ENCODE data around the gene UBA7. TPM values are rescaled to one million over a fixed set of nuclear protein-coding genes. Genes with fewer than 3 reads are reported as not detected.

The UBA7 gene, protein sequence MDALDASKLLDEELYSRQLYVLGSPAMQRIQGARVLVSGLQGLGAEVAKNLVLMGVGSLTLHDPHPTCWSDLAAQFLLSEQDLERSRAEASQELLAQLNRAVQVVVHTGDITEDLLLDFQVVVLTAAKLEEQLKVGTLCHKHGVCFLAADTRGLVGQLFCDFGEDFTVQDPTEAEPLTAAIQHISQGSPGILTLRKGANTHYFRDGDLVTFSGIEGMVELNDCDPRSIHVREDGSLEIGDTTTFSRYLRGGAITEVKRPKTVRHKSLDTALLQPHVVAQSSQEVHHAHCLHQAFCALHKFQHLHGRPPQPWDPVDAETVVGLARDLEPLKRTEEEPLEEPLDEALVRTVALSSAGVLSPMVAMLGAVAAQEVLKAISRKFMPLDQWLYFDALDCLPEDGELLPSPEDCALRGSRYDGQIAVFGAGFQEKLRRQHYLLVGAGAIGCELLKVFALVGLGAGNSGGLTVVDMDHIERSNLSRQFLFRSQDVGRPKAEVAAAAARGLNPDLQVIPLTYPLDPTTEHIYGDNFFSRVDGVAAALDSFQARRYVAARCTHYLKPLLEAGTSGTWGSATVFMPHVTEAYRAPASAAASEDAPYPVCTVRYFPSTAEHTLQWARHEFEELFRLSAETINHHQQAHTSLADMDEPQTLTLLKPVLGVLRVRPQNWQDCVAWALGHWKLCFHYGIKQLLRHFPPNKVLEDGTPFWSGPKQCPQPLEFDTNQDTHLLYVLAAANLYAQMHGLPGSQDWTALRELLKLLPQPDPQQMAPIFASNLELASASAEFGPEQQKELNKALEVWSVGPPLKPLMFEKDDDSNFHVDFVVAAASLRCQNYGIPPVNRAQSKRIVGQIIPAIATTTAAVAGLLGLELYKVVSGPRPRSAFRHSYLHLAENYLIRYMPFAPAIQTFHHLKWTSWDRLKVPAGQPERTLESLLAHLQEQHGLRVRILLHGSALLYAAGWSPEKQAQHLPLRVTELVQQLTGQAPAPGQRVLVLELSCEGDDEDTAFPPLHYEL
- total RNA-seq, result 1.1 and 1.8 TPM in 2 replicates

DNA sequence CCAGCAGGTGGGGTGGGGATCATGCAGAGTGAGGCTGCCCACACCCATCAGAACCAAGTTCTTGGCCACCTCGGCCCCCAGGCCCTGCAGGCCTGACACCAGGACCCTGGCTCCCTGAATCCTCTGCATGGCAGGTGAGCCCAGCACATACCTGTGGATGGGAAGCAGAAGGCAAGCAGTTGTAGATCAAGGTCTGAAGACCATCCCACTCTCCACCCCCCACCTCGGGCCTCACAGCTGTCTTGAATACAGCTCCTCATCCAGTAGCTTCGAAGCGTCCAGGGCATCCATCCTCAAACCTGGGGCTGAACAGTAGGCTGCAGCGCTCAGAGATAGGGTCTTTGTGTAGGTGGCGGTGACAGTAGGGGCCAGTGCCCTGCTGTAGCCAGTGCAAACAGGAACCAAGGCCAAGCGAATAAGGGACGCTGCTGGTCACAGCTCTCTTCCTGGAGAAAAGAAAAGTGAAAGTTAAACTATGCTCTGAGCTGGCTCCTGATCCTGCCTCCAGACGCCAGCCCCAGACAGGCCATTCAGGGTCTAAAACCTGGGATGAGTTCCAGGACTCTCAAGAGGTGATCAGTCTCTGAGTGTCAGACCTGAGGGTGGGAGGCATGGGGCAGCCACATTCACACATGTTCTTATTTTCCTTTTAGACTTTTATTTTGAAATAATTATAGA, at the start of gene UBA7:
UBA7 (minus strand) TSS at position 457 of the 678 bp plus-strand sequence; CDS start at position 291, 166 bp downstream.

DNA sequence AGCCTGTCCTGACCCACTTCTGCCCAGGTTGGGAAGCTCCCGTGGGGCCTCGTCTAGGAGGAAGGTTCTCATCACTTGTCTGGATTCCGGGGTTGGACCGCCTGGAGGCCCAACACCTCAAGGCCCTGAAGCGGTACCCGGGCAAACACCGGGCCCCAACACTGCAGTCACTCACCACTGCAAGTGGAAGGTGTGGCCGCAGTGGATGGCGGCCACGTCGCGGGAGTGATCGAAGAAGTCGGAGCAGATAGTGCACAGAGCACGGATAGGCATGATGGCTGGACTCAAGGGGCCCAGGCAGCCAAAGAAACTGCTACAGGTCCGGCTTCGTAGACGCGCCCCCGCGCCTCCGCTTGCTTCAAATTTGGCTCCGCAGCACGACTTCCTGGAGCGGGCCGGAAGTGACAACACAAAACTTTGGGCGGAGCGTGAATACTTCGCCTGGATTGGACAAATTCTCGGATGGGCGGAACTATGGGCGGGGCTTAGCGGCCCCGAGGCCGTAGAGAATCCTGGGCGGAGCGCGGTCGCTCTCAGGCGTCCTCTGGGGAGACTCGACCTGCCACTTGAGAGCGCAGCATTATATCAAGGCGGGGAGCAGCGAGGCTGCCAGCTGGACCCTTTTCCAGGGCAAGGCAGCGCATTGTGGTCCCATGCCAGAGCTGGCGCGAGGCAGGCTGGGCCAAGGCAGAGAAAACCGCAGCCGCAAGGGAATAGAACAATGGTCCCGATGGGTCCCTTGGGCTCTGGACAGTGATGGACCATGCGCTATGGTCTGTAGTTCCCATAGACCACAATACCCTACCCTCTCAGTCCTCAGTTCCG, 42.6 kb upstream of the UBA7 start, which contains the start of gene TRAIP:
TRAIP (minus strand) TSS at position 384 of the 825 bp plus-strand sequence; CDS start at position 273, 111 bp downstream.

GRCh38 chr3:49802719-49803464, 10.9 kb downstream of the UBA7 start, which contains the start of gene INKA1:
INKA1 (plus strand) TSS chr3:49803261; CDS start chr3:49803393, 132 bp downstream.

GRCh38 chr3:49799761-49800160, 14.0 kb downstream of the UBA7 start, which contains the start of gene CDHR4:
CDHR4 (minus strand) TSS chr3:49799873; CDS start chr3:49799812, 61 bp downstream.

DNA sequence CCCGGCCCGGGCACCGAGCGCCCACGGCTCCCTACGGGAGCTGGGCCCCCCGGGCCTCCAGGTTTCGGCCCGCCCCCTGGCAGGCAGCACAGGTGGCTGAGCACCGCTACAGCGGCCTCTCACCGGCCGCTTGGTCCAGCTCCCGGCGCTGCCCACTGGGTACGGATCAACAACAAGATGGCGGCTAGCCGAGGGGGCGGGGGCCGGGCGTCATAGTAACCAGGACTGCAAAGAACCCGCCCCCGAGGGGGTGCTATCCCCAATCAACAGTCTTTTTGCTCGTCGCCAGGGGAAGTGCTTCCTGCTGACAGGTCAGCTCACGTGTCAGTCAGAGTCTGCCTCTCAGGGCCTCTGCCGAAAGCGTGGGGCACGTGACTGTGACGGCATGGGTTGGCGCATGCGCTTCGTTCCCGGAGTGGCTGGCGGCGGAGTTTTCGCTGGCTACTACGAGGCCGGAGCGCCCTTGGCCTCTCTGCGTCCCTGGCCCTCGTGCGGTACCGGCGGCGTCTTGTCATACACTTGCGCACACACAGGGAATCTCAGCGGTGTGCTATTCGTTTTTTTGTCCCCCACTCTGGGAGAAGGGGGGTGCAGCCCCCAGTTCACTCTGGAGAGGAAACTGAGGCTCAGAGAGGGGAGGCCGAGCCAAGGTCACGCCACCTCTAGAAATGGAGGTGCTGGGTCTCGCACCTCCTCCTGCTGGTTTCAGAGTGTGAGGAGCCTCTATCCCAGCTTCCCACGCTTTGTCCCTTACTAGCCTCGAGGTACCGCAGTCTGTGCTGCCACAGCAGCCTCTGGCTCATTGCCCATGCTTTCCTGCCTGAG, 27.2 kb downstream of the UBA7 start, which contains the start of gene IP6K1:
IP6K1 (minus strand) TSS at position 186 of the 825 bp plus-strand sequence. CDS start 38,502 bp downstream, outside the sequence.

Other genes with a start within 250 kb of the UBA7 start
- gene APEH, start 139.6 kb downstream of the UBA7 start, total RNA-seq, result 176 and 220 TPM in 2 replicates
- gene MST1, start 124.5 kb downstream of the UBA7 start, total RNA-seq, result 2.4 and 6.2 TPM in 2 replicates
- 21.1 and 22.8 TPM in 2 replicates for gene RNF123, start 124.4 kb downstream of the UBA7 start, total RNA-seq
- gene AMIGO3, start 94.3 kb downstream of the UBA7 start, total RNA-seq, result not detected in 2 replicates
- gene GMPPB, start 90.0 kb downstream of the UBA7 start, total RNA-seq, result 49.7 and 82.6 TPM in 2 replicates
- gene IP6K1, start 27.4 kb downstream of the UBA7 start, total RNA-seq, result 16.4 and 19.9 TPM in 2 replicates
- not detected in 2 replicates for gene CDHR4, start 14.1 kb downstream of the UBA7 start, total RNA-seq
- gene INKA1, start 10.7 kb downstream of the UBA7 start, total RNA-seq, result 26.6 and 28.2 TPM in 2 replicates
- 5.5 and 14.1 TPM in 2 replicates for gene TRAIP, start 42.6 kb upstream of the UBA7 start, total RNA-seq
- not detected in 2 replicates for gene CAMKV, start 56.0 kb upstream of the UBA7 start, total RNA-seq
- gene MST1R, start 89.9 kb upstream of the UBA7 start, total RNA-seq, result 17.8 and 21.9 TPM in 2 replicates
- 21.6 and 27.1 TPM in 2 replicates for gene MON1A, start 115.9 kb upstream of the UBA7 start, total RNA-seq
- 24.5 and 32.3 TPM in 2 replicates for gene RBM6, start 126.2 kb upstream of the UBA7 start, total RNA-seq